Measurements from ENCODE around the gene GMPR.

Gene GMPR

GRCh38 chr6:16270178-16270794 is 31.9 kb downstream of the GMPR start:
- ATAC-seq: no peak
- TF ChIP-seq ZNF565 (CRISPR knock-in tag; conservative IDR thresholded peaks at IDR 0.05; ENCODE audit: low read depth) (no peak), ZNF8 (CRISPR knock-in tag; IDR thresholded peaks at IDR 0.05) (no peak), RARB (CRISPR knock-in tag; IDR thresholded peaks at IDR 0.05) (no peak), ZC3H10 (CRISPR knock-in tag; IDR thresholded peaks at IDR 0.05) (no peak), SNAI2 (CRISPR knock-in tag; IDR thresholded peaks at IDR 0.05) (no peak), ISL1 (CRISPR knock-in tag; IDR thresholded peaks at IDR 0.05) (no peak), ZFP3 (CRISPR knock-in tag; IDR thresholded peaks at IDR 0.05) (no peak), TCF4 (CRISPR knock-in tag; IDR thresholded peaks at IDR 0.05; ENCODE audit: borderline replicate concordance) (no peak), TOX (CRISPR knock-in tag; IDR thresholded peaks at IDR 0.05; ENCODE audit: borderline replicate concordance) (no peak)

- TF ChIP-seq ZFP3 (CRISPR knock-in tag; IDR thresholded peaks at IDR 0.05) (no peak), PATZ1 (CRISPR knock-in tag; IDR thresholded peaks at IDR 0.05; ENCODE audit: borderline replicate concordance) (no peak), POU6F1 (CRISPR knock-in tag; IDR thresholded peaks at IDR 0.05; ENCODE audit: borderline replicate concordance, low read depth) (no peak), RARB (CRISPR knock-in tag; IDR thresholded peaks at IDR 0.05) (no peak), CSDC2 (CRISPR knock-in tag; IDR thresholded peaks at IDR 0.05) (no peak), ZNF8 (CRISPR knock-in tag; IDR thresholded peaks at IDR 0.05) (no peak), TSHZ2 (CRISPR knock-in tag; IDR thresholded peaks at IDR 0.05) (no peak), SNAI2 (CRISPR knock-in tag; IDR thresholded peaks at IDR 0.05) (no peak), TOX (CRISPR knock-in tag; IDR thresholded peaks at IDR 0.05; ENCODE audit: borderline replicate concordance) (no peak), ZFP30 (CRISPR knock-in tag; IDR thresholded peaks at IDR 0.05) (no peak), TCF4 (CRISPR knock-in tag; IDR thresholded peaks at IDR 0.05; ENCODE audit: borderline replicate concordance) (no peak), ARNTL (CRISPR knock-in tag; IDR thresholded peaks at IDR 0.05; ENCODE audit: borderline replicate concordance, low read depth) (no peak), BACH2 (CRISPR knock-in tag; IDR thresholded peaks at IDR 0.05; ENCODE audit: borderline replicate concordance) (no peak), ESRRG (CRISPR knock-in tag; IDR thresholded peaks at IDR 0.05) (no peak), ZNF565 (CRISPR knock-in tag; conservative IDR thresholded peaks at IDR 0.05; ENCODE audit: low read depth) (no peak)
- ATAC-seq: no peak
Measured at GRCh38 chr6:16271428-16271827, 33.0 kb downstream of the GMPR start.

GRCh38 chr6:16272201-16272600 is 33.8 kb downstream of the GMPR start:
- TF ChIP-seq TSHZ2 (CRISPR knock-in tag; IDR thresholded peaks at IDR 0.05) (no peak), CSRNP3 (CRISPR knock-in tag; IDR thresholded peaks at IDR 0.05) (no peak), ZNF70 (CRISPR knock-in tag; IDR thresholded peaks at IDR 0.05) (no peak), TCF4 (CRISPR knock-in tag; IDR thresholded peaks at IDR 0.05; ENCODE audit: borderline replicate concordance) (no peak), CREB5 (CRISPR knock-in tag; IDR thresholded peaks at IDR 0.05; ENCODE audit: low read depth) (no peak), OSR1 (CRISPR knock-in tag; IDR thresholded peaks at IDR 0.05) (no peak), ISL1 (CRISPR knock-in tag; IDR thresholded peaks at IDR 0.05) (no peak), ZC3H10 (CRISPR knock-in tag; IDR thresholded peaks at IDR 0.05) (no peak), POU6F1 (CRISPR knock-in tag; IDR thresholded peaks at IDR 0.05; ENCODE audit: borderline replicate concordance, low read depth) (no peak), ARNTL (CRISPR knock-in tag; IDR thresholded peaks at IDR 0.05; ENCODE audit: borderline replicate concordance, low read depth) (no peak), ZNF565 (CRISPR knock-in tag; conservative IDR thresholded peaks at IDR 0.05; ENCODE audit: low read depth) (no peak), BACH2 (CRISPR knock-in tag; IDR thresholded peaks at IDR 0.05; ENCODE audit: borderline replicate concordance) (no peak), GLIS3 (CRISPR knock-in tag; IDR thresholded peaks at IDR 0.05) (no peak)
- ATAC-seq: no peak
